Measurements from ENCODE around the gene PRR23A.

PRR23A gene

GRCh38 chr3:138960417-138960852 lies 45.6 kb downstream of the PRR23A start:
- DNase-seq (ENCODE audit: low read depth in 2 of 2): no peak
- H3K4me3 ChIP-seq (replicated peaks in 1 of 2; ENCODE audit: low read depth in 2 of 2, low read length in 2 of 2): no peak overlapping the region
- TF ChIP-seq, protein P1, sequence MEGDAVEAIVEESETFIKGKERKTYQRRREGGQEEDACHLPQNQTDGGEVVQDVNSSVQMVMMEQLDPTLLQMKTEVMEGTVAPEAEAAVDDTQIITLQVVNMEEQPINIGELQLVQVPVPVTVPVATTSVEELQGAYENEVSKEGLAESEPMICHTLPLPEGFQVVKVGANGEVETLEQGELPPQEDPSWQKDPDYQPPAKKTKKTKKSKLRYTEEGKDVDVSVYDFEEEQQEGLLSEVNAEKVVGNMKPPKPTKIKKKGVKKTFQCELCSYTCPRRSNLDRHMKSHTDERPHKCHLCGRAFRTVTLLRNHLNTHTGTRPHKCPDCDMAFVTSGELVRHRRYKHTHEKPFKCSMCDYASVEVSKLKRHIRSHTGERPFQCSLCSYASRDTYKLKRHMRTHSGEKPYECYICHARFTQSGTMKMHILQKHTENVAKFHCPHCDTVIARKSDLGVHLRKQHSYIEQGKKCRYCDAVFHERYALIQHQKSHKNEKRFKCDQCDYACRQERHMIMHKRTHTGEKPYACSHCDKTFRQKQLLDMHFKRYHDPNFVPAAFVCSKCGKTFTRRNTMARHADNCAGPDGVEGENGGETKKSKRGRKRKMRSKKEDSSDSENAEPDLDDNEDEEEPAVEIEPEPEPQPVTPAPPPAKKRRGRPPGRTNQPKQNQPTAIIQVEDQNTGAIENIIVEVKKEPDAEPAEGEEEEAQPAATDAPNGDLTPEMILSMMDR (IDR thresholded peaks at IDR 0.05; ENCODE audit: low read depth, low read length): no peak

All from cardiac fibroblast (primary cell).